SJSA1 (cell line): ENCODE data around the gene ZNF419. TPM values are rescaled to one million over a fixed set of nuclear protein-coding genes. Genes with fewer than 3 reads are reported as not detected.
"Not testable (repeated sequence)": the region's sequence is repeated elsewhere in the genome, so short reads cannot be mapped to it uniquely, and the experiment has no call there.

Experiments
- DNase-seq, 2 experiments: peaks; one replicate each; pipeline ENCODE4 v3.0.0-alpha.2; 2015 to 2020; ENCODE audit warnings: low spot score in 2 of 2, low read depth in 1 of 2
- H3K27ac ChIP-seq: fragments of 250-450 bp; sonication (Bioruptor Pico); 2 replicates; pipeline ENCODE4 v1.5.1; 2020; ENCODE audit warnings: mild to moderate bottlenecking, moderate library complexity
- H3K27me3 ChIP-seq: fragments of 250-450 bp; sonication (Bioruptor Pico); replicated peaks from 2 replicates; pipeline ENCODE4 v1.5.1; 2020; ENCODE audit warnings: mild to moderate bottlenecking, moderate library complexity
- H3K36me3 ChIP-seq: fragments of 250-450 bp; sonication (Bioruptor Pico); 2 replicates; pipeline ENCODE4 v1.5.1; 2020; ENCODE audit warnings: mild to moderate bottlenecking
- H3K4me1 ChIP-seq: fragments of 250-450 bp; sonication (Bioruptor Pico); replicated peaks from 2 replicates; pipeline ENCODE4 v1.6.1; 2021; ENCODE audit warnings: mild to moderate bottlenecking
- H3K4me3 ChIP-seq: fragments of 250-450 bp; sonication (Bioruptor Pico); 2 replicates; pipeline ENCODE4 v1.5.1; 2020; ENCODE audit warnings: mild to moderate bottlenecking
- H3K9me3 ChIP-seq: fragments of 250-450 bp; sonication (Bioruptor Pico); replicated peaks from 2 replicates; pipeline ENCODE4 v1.5.1; 2020; ENCODE audit warnings: mild to moderate bottlenecking
- total RNA-seq: library from RNA; depleted of rRNA; stranded (reverse); fragments of >200 nt; shearing (Covaris generic); gene quantifications from 2 replicates; pipeline ENCODE4 v1.2.3, GENCODE V29; 2014; rRNA removed

Gene ZNF419
- 8.8 and 9.9 TPM in 2 replicates for total RNA-seq

DNA sequence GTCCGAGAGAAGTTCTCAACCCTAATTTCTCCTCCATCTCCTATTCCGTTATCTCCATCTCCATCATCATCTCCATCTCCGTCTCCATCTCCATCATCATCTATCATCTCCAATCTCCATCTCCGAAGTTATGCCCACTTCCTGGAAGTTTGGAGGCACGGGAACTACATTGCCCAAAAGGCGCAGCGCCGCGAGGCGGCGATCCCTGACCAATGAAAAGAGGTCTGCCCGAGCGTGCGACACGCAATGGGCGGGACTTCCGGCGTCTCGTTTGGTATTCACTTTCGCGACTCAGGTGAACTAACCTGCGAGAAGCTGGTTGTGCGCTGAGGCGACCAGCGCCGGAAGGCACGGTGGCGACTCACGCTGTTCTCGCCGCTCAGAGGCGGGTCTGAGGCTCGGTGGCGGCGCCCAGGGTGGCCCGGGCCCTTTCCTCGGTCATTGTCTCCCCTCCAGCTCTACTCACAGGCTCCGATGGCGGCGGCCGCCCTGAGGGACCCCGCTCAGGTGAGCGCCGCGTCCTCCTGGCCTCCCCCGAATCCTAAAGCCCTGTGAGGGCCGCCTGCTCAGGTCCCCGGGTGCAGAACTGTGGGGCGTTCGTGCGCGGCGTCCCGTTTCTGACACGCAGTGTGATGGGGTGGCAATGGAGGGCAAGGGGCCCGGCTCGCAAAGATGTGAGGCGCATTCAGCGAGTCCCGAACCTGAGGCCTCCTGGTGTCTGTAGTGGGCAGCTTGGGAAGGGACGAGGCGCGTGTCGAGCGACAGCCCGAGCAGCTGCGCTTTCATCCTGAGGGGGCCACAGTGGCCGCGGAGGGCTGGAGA lies at the start of gene ZNF419:
Gene ZNF419, plus strand, starts transcription at position 274 of the 822 bp plus-strand sequence. Its CDS starts 201 bp downstream, at position 475.
- peak; percentile 70 to 86 for DNase-seq
- peak within 1 kb of the TSS; percentile 85 for H3K4me3 ChIP-seq
- not testable (repeated sequence) for H3K36me3 ChIP-seq, H3K4me1 ChIP-seq, H3K9me3 ChIP-seq, H3K27me3 ChIP-seq
- peak within 1 kb of the TSS; percentile 5; the same call in 1 of the 2 replicates for H3K27ac ChIP-seq

DNA sequence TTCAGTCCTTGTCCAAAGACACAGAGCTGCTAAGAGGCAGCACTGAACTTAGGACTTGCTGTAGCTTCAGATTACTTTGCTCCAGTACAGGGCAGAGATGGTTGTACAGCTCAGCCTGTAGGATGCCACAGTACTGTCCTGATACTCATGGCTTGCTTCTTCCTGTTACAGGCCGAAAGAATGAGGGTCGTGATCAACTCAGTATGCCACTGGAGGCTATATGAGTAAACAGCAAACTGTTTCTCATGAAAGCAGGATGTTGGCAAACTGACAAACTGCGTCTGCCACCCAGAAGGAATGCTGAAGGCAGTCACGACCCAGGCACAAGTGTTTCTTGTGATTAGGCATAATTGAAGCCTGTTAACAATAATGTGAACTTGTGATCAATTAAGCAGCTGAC lies 49.6 kb upstream of the ZNF419 start:
- no peaks in the 10 kb centered on the region for H3K27me3 ChIP-seq
- H3K36me3 ChIP-seq = peaks cover 27% of the 10 kb centered on the region
- H3K4me1 ChIP-seq = peaks cover 8% of the 10 kb centered on the region; the same call in 1 of the 2 replicates
- no peak overlapping the region for H3K27ac ChIP-seq
- H3K9me3 ChIP-seq = peaks cover 15% of the 10 kb centered on the region
- no peak for DNase-seq
- H3K4me3 ChIP-seq = no peak overlapping the region

DNA sequence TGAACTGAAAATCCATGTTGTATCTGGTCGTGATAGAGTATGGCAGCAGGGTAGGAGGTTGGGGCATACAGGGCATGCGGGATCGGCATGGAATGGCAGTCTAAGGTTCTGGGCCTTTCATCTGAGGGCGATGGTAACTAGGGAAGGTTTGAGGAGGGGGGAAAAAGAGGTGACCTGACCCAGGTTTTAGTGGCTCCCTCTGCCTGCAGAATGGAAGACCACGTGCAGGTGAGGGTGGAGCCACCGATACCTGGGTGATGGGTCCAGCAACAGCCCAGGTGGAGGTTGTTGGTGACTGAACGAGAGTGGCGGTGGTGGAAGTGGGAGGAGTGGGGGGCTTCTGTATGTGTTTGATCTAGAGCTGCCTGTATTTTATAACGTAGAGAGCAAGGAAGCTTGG lies 48.6 kb upstream of the ZNF419 start:
- DNase-seq = no peak
- no peak overlapping the region for H3K27ac ChIP-seq
- H3K4me3 ChIP-seq = no peak overlapping the region
- H3K36me3 ChIP-seq = peaks cover 37% of the 10 kb centered on the region
- peaks cover 24% of the 10 kb centered on the region for H3K9me3 ChIP-seq
- H3K27me3 ChIP-seq = no peaks in the 10 kb centered on the region
- peaks cover 8% of the 10 kb centered on the region; the same call in 1 of the 2 replicates for H3K4me1 ChIP-seq

DNA sequence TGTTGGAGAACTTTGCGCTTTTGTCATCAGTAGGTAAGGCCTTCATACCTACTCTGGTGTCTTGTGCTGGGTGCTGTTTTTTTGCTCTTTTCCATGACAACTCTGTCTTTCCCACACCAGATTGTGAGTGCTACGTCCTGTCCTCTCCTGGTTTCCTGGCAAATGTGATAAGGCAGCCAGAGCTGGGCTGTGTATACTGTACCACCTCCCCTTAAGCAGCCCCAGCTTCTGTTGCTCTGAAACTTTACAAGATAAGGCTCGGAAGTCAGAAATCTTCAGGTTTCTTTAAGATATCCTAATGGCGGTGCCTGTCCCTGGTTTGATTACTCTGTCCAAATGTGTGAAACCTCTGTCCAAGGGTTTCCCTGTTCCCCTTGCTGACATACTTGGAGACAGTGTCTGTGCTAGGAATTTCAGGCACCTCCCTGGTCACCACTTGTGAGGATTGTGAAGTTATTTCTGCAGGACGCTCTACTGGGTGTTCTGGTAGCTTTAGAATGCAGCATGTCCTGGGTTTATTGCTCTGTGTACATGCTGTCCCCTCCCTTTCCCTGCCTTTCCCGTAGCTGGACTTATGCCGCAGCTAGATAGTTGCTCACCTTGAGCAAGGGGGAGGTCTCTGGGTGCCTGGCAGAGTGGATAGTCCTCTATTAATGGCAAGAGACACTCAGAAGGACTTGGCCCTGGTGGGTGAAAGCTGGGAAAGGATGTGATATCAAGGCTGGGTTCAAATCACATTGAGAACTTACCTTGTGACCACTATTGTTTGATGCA lies 45.4 kb upstream of the ZNF419 start:
- H3K9me3 ChIP-seq = peaks cover 36% of the 10 kb centered on the region
- H3K36me3 ChIP-seq = peaks cover 57% of the 10 kb centered on the region
- no peak for DNase-seq
- no peak overlapping the region for H3K4me3 ChIP-seq
- H3K4me1 ChIP-seq = no peaks in the 10 kb centered on the region
- H3K27me3 ChIP-seq = no peaks in the 10 kb centered on the region
- H3K27ac ChIP-seq = no peak overlapping the region

DNA sequence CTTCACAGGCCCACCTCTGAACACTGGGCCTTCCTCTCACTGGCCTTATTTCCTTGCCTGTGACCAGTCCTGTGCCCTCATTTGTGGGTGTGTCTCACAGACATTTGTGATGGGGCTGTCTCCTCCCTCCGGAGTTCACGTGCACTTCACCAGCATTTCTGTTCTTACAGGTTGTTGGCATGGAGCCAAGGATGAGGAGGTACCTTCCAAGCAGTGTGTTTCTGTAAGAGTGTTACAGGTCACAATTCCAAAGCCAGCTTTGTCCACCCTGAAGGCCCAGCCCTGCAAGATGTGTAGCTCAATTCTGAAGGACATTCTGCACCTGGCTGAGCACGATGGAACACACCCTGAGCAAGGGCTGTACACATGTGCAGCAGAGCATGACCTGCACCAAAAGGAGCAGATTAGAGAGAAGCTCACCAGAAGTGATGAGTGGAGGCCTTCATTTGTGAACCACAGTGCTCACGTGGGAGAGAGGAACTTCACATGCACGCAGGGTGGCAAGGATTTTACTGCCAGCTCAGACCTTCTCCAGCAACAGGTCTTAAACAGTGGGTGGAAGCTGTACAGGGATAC lies 44.3 kb upstream of the ZNF419 start:
- no peak for DNase-seq
- Histone ChIP-seq H3K27me3 (no peaks in the 10 kb centered on the region), H3K4me1 (no peaks in the 10 kb centered on the region), H3K4me3 (no peak overlapping the region), H3K9me3 (peaks cover 36% of the 10 kb centered on the region), H3K27ac (no peak overlapping the region), H3K36me3 (peaks cover 50% of the 10 kb centered on the region)

DNA sequence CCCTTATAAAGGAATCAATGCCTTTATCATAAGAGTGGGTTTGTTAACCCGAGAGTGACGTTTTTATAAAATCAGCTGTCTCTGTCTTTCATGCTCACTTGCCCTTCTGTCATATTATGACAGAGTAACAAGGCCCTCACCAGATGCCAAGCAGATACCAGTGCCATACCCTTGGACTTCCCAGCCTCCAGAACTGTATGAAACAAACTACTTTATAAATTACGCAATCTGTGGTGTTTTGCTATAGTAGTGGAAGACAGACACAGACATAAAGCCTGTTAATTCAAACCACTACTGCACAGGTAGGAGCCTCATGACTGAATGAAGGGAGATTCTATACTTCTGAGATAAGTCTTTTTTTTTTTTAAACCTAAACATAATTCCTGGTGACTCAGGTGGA lies 35.2 kb upstream of the ZNF419 start:
- H3K27me3 ChIP-seq = no peaks in the 10 kb centered on the region
- 0 out of 2 replicates have a peak, but pooled peaks cover 3% of the 10 kb centered on the region for H3K36me3 ChIP-seq
- H3K27ac ChIP-seq = no peak overlapping the region
- H3K4me3 ChIP-seq = no peak overlapping the region
- no peaks in the 10 kb centered on the region for H3K4me1 ChIP-seq
- peaks cover 10% of the 10 kb centered on the region for H3K9me3 ChIP-seq
- no peak for DNase-seq

DNA sequence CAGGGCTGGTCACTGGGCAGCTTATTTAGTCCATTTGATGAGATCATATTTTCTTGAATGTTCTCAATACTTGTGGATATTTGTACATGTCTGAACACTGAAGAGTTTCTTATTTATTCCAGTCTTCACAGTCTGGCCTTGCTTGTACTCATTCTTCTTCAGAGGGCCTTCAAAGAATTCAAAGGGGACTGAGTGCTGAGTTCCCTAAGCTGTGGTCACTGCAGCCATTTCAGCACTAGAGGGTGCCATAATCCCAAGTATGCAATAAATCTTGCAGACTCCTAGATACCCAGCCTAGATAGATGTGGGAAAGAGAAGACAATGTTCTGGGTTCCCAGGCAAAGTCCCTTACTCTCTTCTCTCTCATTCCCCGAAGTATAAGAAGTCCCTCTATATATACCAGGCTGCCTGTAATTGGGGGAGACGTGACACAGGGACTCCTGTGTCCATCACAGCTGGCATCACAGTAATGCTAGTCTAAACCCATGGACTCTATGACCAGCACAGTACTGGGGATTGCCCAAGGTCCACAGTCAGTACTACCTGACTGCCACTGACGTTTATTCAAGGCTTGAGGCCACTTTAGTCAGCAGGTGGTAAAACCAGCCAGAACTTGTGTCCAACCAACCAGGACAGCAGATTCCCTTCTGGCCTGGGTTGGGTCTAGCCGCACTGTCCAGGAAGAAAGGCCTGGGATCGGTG lies 21.7 kb upstream of the ZNF419 start:
- H3K36me3 ChIP-seq = peaks cover 3% of the 10 kb centered on the region; the same call in 1 of the 2 replicates
- no peak overlapping the region for H3K4me3 ChIP-seq
- no peak overlapping the region for H3K27ac ChIP-seq
- peak in 1 of 2 experiments; percentile 11 for DNase-seq
- no peaks in the 10 kb centered on the region for H3K4me1 ChIP-seq
- peaks cover 20% of the 10 kb centered on the region for H3K9me3 ChIP-seq
- no peaks in the 10 kb centered on the region for H3K27me3 ChIP-seq

DNA sequence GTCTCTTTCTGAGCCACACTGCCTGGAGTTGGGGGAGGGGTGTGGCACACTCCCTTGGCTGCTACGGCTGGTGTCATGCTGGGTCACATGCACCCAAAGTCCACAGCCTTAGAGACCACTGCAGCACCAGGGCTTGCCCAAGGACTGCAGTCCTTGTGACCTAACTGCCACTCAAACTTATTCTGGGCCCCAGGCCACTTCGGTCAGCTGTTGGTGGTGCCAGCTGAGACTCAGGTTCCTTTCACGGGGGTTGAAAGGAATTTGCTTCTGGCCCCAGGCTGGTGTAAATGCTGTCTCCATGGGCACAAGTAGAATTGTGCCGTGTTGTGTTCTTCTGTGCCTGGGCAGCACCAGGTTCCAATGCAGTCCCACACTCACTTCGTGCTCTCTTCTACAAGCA lies 21.1 kb upstream of the ZNF419 start:
- Histone ChIP-seq H3K4me3 (no peak overlapping the region), H3K27ac (no peak overlapping the region), H3K9me3 (peaks cover 20% of the 10 kb centered on the region), H3K4me1 (no peaks in the 10 kb centered on the region), H3K27me3 (no peaks in the 10 kb centered on the region), H3K36me3 (peaks cover 3% of the 10 kb centered on the region; the same call in 1 of the 2 replicates)
- no peak for DNase-seq

DNA sequence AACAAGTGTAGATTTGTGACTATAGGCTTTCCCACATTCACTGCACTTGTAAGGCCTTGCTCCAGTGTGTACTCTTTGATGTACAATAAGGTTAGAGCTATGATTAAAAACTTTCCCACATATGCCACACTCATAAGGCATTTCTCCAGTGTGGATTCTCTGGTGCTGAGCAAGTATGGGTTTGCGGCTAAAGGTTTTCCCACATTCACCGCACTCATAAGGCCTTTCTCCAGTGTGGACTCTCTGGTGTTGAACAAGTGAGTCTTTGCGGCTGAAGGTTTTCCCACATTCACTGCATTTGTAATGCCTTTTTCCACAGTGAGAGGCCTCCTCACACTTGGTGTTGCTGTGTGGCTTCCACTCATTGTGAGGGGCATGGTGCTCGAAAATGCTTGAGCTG lies 13.9 kb upstream of the ZNF419 start:
- Histone ChIP-seq H3K4me1 (0 out of 2 replicates have a peak, but pooled peaks cover 3% of the 10 kb centered on the region), H3K4me3 (no peak overlapping the region), H3K9me3 (peaks cover 43% of the 10 kb centered on the region), H3K36me3 (peaks cover 50% of the 10 kb centered on the region), H3K27ac (no peak overlapping the region), H3K27me3 (no peaks in the 10 kb centered on the region)
- DNase-seq = no peak

DNA sequence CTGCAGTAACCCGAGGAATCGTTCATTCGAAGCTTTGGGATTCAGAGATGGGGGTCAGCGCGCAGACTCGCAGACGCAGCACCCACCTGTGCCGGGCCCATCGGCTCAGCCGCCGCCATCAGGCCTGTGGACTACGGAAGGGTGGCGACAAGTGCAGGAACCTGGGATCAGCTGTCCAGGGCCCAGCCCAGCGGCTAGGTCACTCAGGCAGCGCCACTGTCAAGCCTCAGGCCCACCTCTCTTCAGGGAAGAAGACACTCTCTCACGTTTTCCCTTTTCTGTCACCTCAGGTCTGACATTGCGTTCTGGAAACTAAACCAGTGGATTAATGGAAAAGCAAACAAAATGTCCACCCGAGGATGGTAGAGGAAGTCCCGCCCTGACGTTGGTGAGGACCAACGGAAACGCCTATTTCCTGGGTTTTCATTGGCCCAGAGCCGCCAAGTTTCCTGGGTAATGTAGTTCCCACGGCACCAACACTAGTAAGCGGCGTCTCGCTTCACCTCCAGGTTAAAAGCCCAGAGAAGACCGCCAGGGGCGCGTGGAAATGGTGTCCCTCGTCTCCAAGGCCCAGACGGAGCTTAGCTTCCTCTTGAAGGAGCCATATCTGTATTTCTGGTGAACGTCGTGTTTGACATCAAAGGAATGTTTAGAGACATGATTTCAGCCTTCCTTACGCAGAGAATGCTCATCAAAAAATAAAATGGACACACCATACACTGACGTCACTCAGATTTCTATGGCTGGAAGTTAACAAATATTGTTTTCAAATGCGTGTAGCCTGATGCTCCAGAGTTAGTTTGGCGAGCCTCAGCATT lies 10.2 kb upstream of the ZNF419 start, which contains the start of gene ZNF772:
Gene ZNF772, minus strand, starts transcription at position 376 of the 818 bp plus-strand sequence. Its CDS starts 257 bp downstream, at position 119.
- H3K9me3 ChIP-seq = peaks cover 36% of the 10 kb centered on the region
- H3K27me3 ChIP-seq = no peaks in the 10 kb centered on the region
- DNase-seq = peak; percentile 68 to 86
- peak within 1 kb of the TSS; percentile 50 for H3K4me3 ChIP-seq
- H3K36me3 ChIP-seq = peaks cover 42% of the 10 kb centered on the region
- H3K27ac ChIP-seq = no peak within 1 kb of the TSS
- H3K4me1 ChIP-seq = 0 out of 2 replicates have a peak, but pooled peaks cover 3% of the 10 kb centered on the region

DNA sequence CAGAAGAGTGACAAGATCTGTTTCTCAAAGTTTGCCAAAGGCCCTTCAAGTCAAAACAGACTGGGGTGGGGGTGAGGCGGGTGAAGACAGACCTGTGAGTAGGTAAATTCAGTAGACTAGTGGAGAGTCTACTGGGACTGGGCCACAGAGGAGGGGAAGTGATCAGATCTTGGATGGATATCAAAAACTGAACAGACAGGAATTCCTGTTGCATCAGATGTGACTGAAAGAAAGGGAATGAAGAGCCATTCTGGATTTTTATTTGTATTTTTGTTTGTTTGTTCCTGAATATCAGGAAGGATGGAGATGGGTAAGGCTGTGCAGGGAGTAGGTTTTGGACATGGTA lies 722 bp downstream of the ZNF419 start:
- not testable (repeated sequence) for H3K4me3 ChIP-seq, H3K27ac ChIP-seq, DNase-seq, H3K27me3 ChIP-seq, H3K4me1 ChIP-seq, H3K9me3 ChIP-seq
- H3K36me3 ChIP-seq = peaks cover 11% of the 10 kb centered on the region

DNA sequence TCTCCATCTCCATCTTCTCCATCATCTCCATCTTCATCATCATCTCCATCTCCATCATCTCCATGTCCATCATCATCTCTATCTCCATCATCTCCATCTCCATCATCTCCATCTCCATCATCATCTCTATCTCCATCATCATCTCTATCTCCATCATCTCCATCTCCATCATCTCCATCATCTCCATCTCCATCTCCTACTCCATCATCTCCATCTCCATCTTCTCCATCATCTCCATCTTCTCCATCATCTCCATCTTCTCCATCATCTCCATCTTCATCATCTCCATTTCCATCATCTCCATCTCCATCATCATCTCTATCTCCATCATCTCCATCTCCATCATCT lies 11.8 kb downstream of the ZNF419 start:
- H3K36me3 ChIP-seq = peaks cover 28% of the 10 kb centered on the region
- not testable (repeated sequence) for H3K27me3 ChIP-seq, H3K27ac ChIP-seq, H3K4me3 ChIP-seq, DNase-seq, H3K4me1 ChIP-seq
- peaks cover 16% of the 10 kb centered on the region for H3K9me3 ChIP-seq
